Stimulated activated CD4-positive, alpha-beta T cell treated with anti-CD3 and anti-CD28 coated beads, Interleukin-15, amount 100 ng/mL, for 48 hours (primary cell): ENCODE data around the gene NSDHL.
"Not testable (repeated sequence)": the region's sequence is repeated elsewhere in the genome, so short reads cannot be mapped to it uniquely, and the experiment has no call there.

Source experiments
- DNase-seq, 2 donors: peaks; one replicate each; pipeline ENCODE4 v3.0.0-alpha.2; 2020; ENCODE audit warnings: low read depth in 2 of 2

The NSDHL gene

GRCh38 chrX:152895121-152895520 is 64.3 kb downstream of the NSDHL start:
- no peak for DNase-seq

DNA sequence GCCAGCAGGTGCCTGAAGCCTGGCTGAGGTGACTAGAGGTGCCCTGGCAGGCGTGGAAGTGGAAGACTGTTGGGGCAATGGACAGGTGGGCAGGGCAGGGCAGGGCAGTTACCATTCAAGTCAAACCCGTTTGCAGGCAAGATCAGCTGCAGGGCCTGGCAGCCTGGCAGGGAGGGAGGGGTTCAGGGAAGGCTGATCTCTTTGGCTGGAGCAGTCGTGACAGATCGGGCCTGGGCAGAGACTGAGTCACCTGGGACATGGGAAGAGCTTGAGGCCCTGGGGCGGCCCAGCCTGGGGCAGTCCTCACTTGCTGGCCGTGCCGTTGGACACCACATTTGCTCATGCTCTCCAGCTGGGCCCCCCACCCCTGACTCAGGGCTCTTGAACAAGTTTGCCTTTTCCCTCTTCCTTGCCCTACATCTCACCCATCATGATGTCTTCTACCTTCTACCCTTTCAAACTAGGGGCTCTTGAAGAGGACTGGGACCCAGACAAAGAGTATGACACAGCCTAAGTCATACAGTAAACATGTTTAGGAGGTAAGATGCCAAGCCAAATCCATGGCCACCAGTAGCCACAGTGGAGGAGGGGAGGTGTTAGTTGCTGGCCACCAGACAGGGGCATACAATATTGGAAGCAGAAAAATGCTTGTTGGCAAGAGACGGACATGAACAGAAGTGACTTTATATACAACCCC is 65.0 kb downstream of the NSDHL start:
- no peak for DNase-seq

DNA sequence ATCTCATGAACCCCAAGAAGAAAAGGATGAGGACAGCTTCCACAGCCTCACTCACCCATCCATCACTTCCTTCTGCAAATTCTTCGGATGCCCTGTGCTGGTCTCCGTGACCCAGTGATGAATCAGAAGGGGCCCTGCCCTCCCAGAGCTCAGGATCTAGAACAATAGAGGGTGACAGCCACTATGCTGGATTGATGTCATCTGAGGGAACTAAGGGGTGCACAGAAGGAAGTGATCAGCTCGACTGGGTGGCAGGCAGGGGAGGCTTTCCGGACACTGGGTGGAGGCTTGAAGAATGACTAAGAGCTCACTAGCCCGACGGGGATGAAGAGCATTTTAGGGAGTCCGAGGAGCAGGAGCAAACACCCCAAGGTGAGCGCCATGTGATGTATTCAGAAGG is 65.6 kb downstream of the NSDHL start:
- DNase-seq, result no peak

DNA sequence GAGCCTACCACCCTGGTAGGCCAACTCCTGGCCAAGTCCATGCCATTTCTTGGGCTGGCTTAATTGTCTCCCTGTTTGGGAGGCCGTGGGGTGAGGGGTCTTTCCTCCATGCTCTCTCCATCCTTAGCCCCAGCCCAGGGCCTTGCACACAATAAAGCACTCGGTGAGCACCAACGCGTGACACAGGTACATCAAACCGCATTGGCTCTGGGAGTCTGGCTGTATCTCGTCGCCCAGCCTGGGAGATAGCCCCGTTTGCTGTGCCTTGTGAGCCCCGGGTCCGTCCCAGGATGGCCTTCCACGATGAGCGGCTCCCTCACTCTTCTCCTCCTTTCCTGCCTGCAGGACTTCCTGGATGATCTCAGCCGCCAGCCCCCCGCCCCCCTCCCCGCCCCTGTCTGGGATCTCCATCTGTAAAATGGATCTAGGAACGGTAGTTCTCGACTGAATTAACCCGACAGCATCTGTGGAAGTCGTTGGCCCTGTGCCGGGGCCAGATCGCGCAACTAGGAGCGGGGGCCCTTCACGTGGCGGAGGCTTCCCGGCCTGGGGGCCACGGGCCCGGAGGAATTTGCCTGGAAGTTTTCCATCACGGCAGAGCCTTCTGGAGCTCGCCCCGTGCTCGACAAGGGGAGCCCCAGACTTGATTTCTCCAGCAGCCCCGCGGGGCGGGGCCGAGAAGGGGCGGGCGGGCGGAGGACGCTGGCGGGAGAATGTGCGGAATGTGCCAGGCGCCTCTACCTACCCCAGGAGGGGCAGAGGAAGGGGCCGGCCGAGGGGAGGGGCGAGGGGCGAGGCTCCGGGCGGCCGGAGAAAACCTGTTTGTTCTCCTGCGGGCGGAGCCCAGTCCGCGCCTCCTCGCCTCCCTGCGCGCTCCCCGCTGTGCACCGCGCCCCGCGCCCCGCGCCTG is 66.6 kb downstream of the NSDHL start, which contains the start of gene ZNF185:
ZNF185 (plus strand) TSS at position 846 of the 910 bp plus-strand sequence. CDS start 16,423 bp downstream, outside the sequence.
- no peak for DNase-seq

- no peak for DNase-seq
Measured at GRCh38 chrX:152898442-152898841, 67.6 kb downstream of the NSDHL start.

DNA sequence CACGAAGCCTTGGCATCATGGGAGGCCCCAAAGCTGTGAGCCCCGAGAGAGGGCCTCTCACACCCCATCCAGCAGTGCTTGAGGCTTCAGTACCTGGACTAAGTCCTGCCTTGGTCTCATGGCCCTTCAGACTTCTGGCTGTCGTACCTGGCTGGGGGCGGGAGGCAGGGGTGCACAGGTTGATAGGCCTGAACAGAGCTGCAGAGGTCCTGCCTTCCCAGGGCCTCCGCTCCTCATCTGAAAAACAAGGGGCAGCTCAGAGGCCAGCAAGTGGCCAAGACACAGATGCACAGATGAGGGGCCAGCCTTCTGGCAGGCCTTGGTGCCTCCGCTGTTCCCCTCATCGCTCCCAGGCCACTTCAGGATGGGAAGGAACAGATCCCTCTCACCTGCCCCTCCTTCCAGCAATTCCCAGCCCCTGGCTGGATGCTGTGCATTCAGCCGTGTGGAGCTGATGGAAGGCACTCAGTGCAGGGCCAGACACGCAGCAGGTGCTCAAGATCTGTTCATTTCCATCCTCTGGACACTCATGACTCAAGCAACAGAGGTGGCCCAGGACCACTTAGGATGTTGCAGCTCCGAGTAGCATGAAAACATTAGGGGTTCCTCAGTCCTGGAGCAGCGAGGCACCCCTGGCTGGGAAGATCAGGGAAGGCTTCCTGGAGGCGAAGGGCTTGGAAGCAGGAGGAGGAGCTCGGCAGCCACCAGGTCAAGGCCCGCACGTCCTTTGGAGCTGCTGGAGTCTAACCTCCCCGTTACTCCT is 68.4 kb downstream of the NSDHL start:
- DNase-seq, result no peak

- no peak for DNase-seq
Measured at GRCh38 chrX:152899874-152900719, 69.2 kb downstream of the NSDHL start.

DNA sequence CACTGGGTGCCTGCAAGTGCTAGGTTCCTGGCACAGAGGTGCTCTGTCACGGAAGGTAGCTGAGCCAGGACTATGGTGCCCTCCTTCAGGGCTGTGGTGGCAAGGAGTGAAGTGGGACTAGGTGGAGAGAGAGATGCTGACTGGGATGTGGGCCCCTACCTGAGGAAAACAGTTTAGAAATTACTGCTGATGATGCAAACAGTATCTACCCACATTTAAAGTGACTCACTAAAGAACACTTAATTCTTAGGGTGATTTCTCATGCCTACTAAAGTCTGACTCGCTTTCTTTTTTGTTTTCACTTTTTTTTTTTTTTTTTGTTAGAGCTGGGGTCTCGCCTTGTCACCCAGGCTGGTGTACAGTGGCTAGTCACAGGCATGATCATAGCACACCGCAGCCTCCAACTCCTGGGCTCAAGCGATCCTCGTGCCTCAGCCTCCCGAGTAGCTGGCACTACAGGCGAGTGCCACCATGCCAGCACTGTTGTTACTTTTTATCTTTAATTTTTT is 70.1 kb downstream of the NSDHL start:
- DNase-seq, result no peak

DNA sequence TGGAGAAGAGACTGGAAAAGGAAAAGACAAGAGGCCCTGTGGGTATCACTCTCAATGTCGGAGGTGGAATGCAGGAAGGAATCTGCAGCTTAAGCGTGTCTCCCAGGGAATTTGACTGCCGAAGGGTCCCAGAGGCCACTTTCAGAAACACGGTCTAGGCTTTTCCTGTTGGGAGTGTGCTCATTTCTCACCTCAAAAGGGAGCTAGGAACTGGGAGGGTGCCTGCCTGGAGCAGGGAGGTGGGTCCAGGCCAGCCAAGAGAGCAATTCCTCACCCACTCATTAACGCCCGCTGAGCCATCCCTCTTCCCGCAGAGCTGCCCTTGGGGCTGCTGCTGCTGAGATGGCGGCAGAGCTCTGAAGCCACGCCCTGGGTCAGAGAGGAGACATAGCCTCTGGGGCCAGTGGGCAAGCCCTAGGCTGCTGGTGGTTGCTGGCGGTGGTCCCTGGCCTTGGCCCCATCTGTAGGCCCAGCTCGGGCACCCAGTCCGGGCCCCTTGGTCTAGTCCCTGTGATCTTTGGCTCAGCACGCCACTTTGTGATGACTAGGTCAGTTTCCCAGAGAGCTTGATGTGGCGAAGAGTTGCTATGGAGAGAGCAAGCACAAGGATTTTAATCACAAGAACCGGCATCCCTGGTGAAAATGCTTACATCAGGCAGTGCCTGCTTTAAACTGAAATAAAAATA is 71.1 kb downstream of the NSDHL start:
- DNase-seq, result no peak

- no peak for DNase-seq
Measured at GRCh38 chrX:152902502-152902820, 71.6 kb downstream of the NSDHL start.

DNA sequence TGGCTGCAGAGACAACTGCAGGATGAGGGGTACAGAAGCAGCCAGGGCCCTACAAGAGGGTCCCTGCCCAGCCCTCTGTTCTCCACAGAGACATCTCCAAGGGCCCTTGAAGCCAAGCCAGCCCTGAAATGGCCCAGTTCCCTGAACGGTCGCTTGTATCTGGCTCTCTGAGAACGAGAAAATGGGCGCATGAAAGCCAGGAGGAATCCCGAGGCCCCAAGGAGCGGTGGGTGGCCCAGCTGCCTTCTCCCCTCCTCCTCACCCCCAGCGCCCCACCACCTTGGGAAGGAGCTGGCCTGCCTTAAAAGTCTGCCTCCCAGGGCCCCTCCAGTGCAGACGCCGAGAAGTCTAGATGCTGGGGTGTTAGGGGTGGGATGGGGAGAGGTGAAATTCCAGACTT is 72.7 kb downstream of the NSDHL start:
- no peak for DNase-seq

- peak in 1 of 2 donors; percentile 18 for DNase-seq
Measured at GRCh38 chrX:152904151-152905080, 73.6 kb downstream of the NSDHL start.

- DNase-seq, result no peak
Measured at GRCh38 chrX:152905081-152905420, 74.2 kb downstream of the NSDHL start.

- DNase-seq, result no peak
Measured at GRCh38 chrX:152907084-152907651, 76.3 kb downstream of the NSDHL start.

DNA sequence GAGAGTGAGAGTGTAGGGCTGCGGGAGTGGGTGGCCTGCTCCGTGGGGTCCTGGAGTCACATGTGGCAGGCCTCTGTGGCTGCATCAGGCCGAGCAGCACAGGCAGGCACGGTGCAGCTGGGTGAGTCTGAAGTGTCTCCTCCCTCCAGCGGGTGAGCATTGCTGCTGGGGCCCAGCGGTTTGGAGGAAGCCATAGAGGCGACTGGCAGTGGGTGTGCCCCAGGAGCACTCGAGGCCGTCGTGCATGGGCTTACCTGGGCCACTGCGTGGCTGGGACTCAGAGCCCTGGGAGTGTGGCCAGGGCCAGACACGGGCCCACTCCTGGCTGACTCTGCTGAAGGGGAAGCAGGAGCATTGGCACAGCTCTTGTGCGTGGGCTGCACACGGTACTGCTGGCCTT is 77.6 kb downstream of the NSDHL start:
- no peak for DNase-seq

DNA sequence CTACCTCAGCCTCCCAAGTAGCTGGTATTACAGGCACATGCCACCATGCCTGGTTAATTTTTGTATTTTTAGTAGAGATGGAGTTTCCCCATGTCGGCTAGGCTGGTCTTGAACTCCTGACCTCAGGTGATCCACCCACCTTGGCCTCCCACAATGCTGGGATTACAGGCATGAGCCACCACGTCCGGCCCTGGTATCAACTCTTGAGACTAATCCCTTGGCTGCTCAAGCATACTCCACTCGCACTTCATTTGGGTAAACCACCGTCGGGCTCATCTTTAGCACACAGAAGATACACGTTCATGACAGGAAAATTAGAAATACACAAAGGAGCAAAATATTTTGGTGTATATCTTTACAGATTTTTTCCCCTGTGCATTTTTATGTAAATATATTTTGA is 79.2 kb downstream of the NSDHL start:
- not testable (repeated sequence) for DNase-seq

GRCh38 chrX:152912106-152912505 is 81.2 kb downstream of the NSDHL start:
- no peak for DNase-seq

GRCh38 chrX:152912641-152913040 is 81.8 kb downstream of the NSDHL start:
- DNase-seq, result no peak

DNA sequence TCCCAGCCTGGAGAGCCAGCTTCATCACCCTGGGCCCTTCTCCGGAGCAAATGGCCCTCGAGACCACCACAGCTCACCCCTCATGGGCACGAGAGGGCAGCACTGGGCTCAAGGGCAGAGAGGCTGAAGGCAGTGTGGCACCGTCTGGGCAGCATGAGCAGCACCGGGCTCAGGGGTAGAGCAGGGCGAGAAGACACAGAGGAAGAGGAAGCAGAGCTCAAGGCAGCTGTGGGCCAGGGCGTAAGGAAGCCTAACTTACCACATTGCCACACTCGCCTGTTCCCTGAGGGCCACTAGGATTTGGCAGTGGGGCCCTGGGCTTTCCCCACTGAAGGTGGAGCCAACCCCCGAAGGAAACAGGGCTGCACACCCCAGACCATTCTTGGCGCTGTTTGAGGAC is 82.5 kb downstream of the NSDHL start:
- no peak for DNase-seq
